C4-2B (cell line): ENCODE results near the gene KIAA0930.

ENCODE experiments used
- H3K27ac ChIP-seq: fragments of 450-650 bp; 2 replicates; pipeline ENCODE4 v1.5.1; 2017
- CTCF ChIP-seq: fragments of 450-650 bp; conservative IDR thresholded peaks from 2 replicates; pipeline ENCODE4 v1.5.1; 2017; ENCODE audit warnings: mild to moderate bottlenecking
- ZFX ChIP-seq: fragments of 450-650 bp; IDR thresholded peaks from 2 replicates; pipeline ENCODE4 v1.6.1; 2017

The KIAA0930 gene

GRCh38 chr22:45211435-45211834 is 29.3 kb downstream of the KIAA0930 start:
- no peak overlapping the region for H3K27ac ChIP-seq
- TF ChIP-seq ZFX: no peak
- TF ChIP-seq CTCF: no peak

- H3K27ac ChIP-seq: no peak overlapping the region
- TF ChIP-seq CTCF: no peak
- TF ChIP-seq ZFX: no peak
Observed at GRCh38 chr22:45210991-45211390, 29.7 kb downstream of the KIAA0930 start.

- TF ChIP-seq CTCF (no peak), ZFX (no peak)
- no peak overlapping the region for H3K27ac ChIP-seq
Observed at GRCh38 chr22:45210577-45210976, 30.1 kb downstream of the KIAA0930 start.

GRCh38 chr22:45210174-45210573 is 30.5 kb downstream of the KIAA0930 start:
- H3K27ac ChIP-seq: no peak overlapping the region
- no peak for TF ChIP-seq ZFX
- no peak for TF ChIP-seq CTCF

- no peak overlapping the region for H3K27ac ChIP-seq
- no peak; the same call in 1 of the 2 replicates for TF ChIP-seq CTCF
- no peak for TF ChIP-seq ZFX
Observed at GRCh38 chr22:45208993-45209838, 31.5 kb downstream of the KIAA0930 start.

- no peak overlapping the region for H3K27ac ChIP-seq
- TF ChIP-seq CTCF (no peak), ZFX (no peak)
Observed at GRCh38 chr22:45208696-45208992, 32.0 kb downstream of the KIAA0930 start.

GRCh38 chr22:45207981-45208664 is 32.6 kb downstream of the KIAA0930 start:
- no peak overlapping the region for H3K27ac ChIP-seq
- TF ChIP-seq ZFX: no peak
- TF ChIP-seq CTCF: no peak
